IMR-90 (cell line): Measurements from ENCODE around the gene ENHO. TPM values are rescaled to one million over a fixed set of nuclear protein-coding genes. Genes with fewer than 3 reads are reported as not detected.

Experiments used
- ATAC-seq: fragments of 200-7000 bp; cut with Tn5 transposase; 2 replicates; pipeline ENCODE4 v1.9.1; 2020; ENCODE audit warnings: low read depth, mild to moderate bottlenecking, moderate library complexity
- BruUV-seq: library from RNA; stranded (reverse); fragments of 400-500 nt; replicated peaks from 2 replicates; lab custom pipeline; 2021; lab: Mats Ljungman, UMichigan
- CTCF ChIA-PET: fragments of 300-600 bp; formaldehyde crosslinking; extraction: SDS; loops from one replicate; lab custom pipeline; 2021; ENCODE audit warnings: antibody characterized with exemption; lab: Yijun Ruan, JAX
- POLR2A ChIA-PET: fragments of 300-600 bp; sonication (Branson Sonifier 250); formaldehyde crosslinking; loops from one replicate; lab custom pipeline; 2022; ENCODE audit warnings: antibody characterized with exemption; ENCODE audit not compliant: unreplicated experiment; lab: Charles Lee
- DNase-seq: peaks from one replicate; pipeline ENCODE4 v3.0.0; 2013
- H2AFZ ChIP-seq: replicated peaks from 2 replicates; pipeline ENCODE3; 2013; ENCODE audit warnings: low read length, mild to moderate bottlenecking; ENCODE audit not compliant: poor library complexity
- H2AK5ac ChIP-seq: 2 replicates; pipeline ENCODE4 v1.6.1; 2013; ENCODE audit warnings: low read depth, low read length, inconsistent platforms
- H2AK9ac ChIP-seq: replicated peaks from 2 replicates; pipeline ENCODE3; 2013; ENCODE audit warnings: mild to moderate bottlenecking, low read depth, low read length, moderate library complexity; ENCODE audit not compliant: poor library complexity
- H2BK120ac ChIP-seq: 2 replicates; pipeline ENCODE4 v1.6.1; 2013; ENCODE audit warnings: low read depth, low read length, inconsistent platforms
- H2BK15ac ChIP-seq: 3 replicates; pipeline ENCODE4 v1.6.1; 2013; ENCODE audit warnings: low read depth, low read length, inconsistent platforms
- H2BK20ac ChIP-seq: 2 replicates; pipeline ENCODE4 v1.6.1; 2013; ENCODE audit warnings: low read depth, mild to moderate bottlenecking, inconsistent platforms, low read length, moderate library complexity
- H2BK5ac ChIP-seq: 2 replicates; pipeline ENCODE4 v1.6.1; 2013; ENCODE audit warnings: mild to moderate bottlenecking, low read depth, low read length, inconsistent platforms; ENCODE audit not compliant: poor library complexity, severe bottlenecking
- H3K14ac ChIP-seq: replicated peaks from 2 replicates; pipeline ENCODE4 v1.6.1; 2013; ENCODE audit warnings: low read depth, low read length, inconsistent platforms
- H3K18ac ChIP-seq: 2 replicates; pipeline ENCODE4 v1.6.1; 2013; ENCODE audit warnings: low read depth, low read length, control low read depth
- H3K23ac ChIP-seq: 2 replicates; pipeline ENCODE4 v1.6.1; 2013; ENCODE audit warnings: low read depth, low read length, inconsistent platforms
- H3K27ac ChIP-seq: 2 replicates; pipeline ENCODE4 v1.5.1; 2013; ENCODE audit warnings: mild to moderate bottlenecking, control low read depth, low read length; ENCODE audit not compliant: insufficient read depth
- H3K27me3 ChIP-seq: 2 replicates; pipeline ENCODE4 v1.6.1; 2013; ENCODE audit warnings: low read length; ENCODE audit not compliant: control insufficient read depth, insufficient read depth
- H3K36me3 ChIP-seq: 2 replicates; pipeline ENCODE4 v1.6.1; 2013; ENCODE audit warnings: low read length, mixed read lengths; ENCODE audit not compliant: control insufficient read depth, insufficient read depth
- H3K4ac ChIP-seq: 2 replicates; pipeline ENCODE4 v1.6.1; 2013; ENCODE audit warnings: low read depth, low read length, inconsistent platforms
- H3K4me1 ChIP-seq: 2 replicates; pipeline ENCODE4 v1.6.1; 2013; ENCODE audit warnings: low read length, mixed read lengths; ENCODE audit not compliant: control insufficient read depth, insufficient read depth
- H3K4me2 ChIP-seq: 2 replicates; pipeline ENCODE4 v1.6.1; 2013; ENCODE audit warnings: low read depth, mild to moderate bottlenecking, control low read depth, low read length, moderate library complexity
- H3K4me3 ChIP-seq: 2 replicates; pipeline ENCODE4 v1.5.1; 2013; ENCODE audit warnings: low read depth, mild to moderate bottlenecking, control low read depth, low read length, moderate library complexity; ENCODE audit not compliant: insufficient read depth
- H3K56ac ChIP-seq: 2 replicates; pipeline ENCODE4 v1.6.1; 2013; ENCODE audit warnings: low read length, inconsistent platforms; ENCODE audit not compliant: insufficient read depth; ENCODE audit errors: extremely low read depth
- H3K79me1 ChIP-seq, 2 experiments: 2 replicates each; pipeline ENCODE4 v1.6.1; 2013; ENCODE audit warnings: low read length in 2 of 2, inconsistent platforms in 1 of 2, low read depth in 1 of 2
- H3K9ac ChIP-seq: 2 replicates; pipeline ENCODE4 v1.6.1; 2013; ENCODE audit warnings: low read depth, low read length, control low read depth
- H3K9me1 ChIP-seq: 2 replicates; pipeline ENCODE4 v1.6.1; 2013; ENCODE audit warnings: low read length, inconsistent platforms; ENCODE audit not compliant: insufficient read depth
- H3K9me3 ChIP-seq: 2 replicates; pipeline ENCODE4 v1.6.1; 2013; ENCODE audit warnings: low read length; ENCODE audit not compliant: control insufficient read depth, insufficient read depth
- H4K20me1 ChIP-seq: 2 replicates; pipeline ENCODE4 v1.6.1; 2013; ENCODE audit warnings: low read length, inconsistent platforms; ENCODE audit not compliant: insufficient read depth
- H4K5ac ChIP-seq: 2 replicates; pipeline ENCODE4 v1.6.1; 2013; ENCODE audit warnings: mild to moderate bottlenecking, low read depth, low read length, control low read depth
- H4K8ac ChIP-seq, 2 experiments: 2 replicates each; pipeline ENCODE4 v1.6.1; 2013; ENCODE audit warnings: low read depth in 2 of 2, low read length in 2 of 2, control low read depth in 1 of 2, inconsistent platforms in 1 of 2
- H4K91ac ChIP-seq: 2 replicates; pipeline ENCODE4 v1.6.1; 2013; ENCODE audit warnings: low read depth, low read length, inconsistent platforms; ENCODE audit not compliant: insufficient read depth
- BHLHE40 ChIP-seq: fragments of 150-350 bp; IDR thresholded peaks from 2 replicates; pipeline ENCODE4 v1.6.1; 2016; ENCODE audit warnings: mild to moderate bottlenecking, low read depth, low read length
- CEBPB ChIP-seq: IDR thresholded peaks from 2 replicates; pipeline ENCODE4 v1.6.1; 2012; ENCODE audit warnings: low read depth, low read length, improper control_type of control experiment
- MAFK ChIP-seq: IDR thresholded peaks from 2 replicates; pipeline ENCODE4 v1.6.1; 2012; ENCODE audit warnings: low read depth, low read length, improper control_type of control experiment
- MXI1 ChIP-seq: IDR thresholded peaks from 2 replicates; pipeline ENCODE4 v1.6.1; 2012; ENCODE audit warnings: low read depth, mild to moderate bottlenecking, low read length, moderate library complexity, borderline replicate concordance
- NFE2L2 ChIP-seq: fragments of 150-350 bp; IDR thresholded peaks from 2 replicates; pipeline ENCODE4 v1.6.1; 2016; ENCODE audit warnings: low read depth, mild to moderate bottlenecking, low read length
- RFX5 ChIP-seq: IDR thresholded peaks from 2 replicates; pipeline ENCODE4 v1.8.0; 2012; ENCODE audit warnings: low read depth, mild to moderate bottlenecking, low read length, moderate library complexity
- SMC3 ChIP-seq: fragments of 150-350 bp; IDR thresholded peaks from 2 replicates; pipeline ENCODE4 v1.6.1; 2016; ENCODE audit warnings: low read depth, mild to moderate bottlenecking, antibody characterized with exemption, low read length, moderate library complexity
- USF2 ChIP-seq: fragments of 150-350 bp; IDR thresholded peaks from 2 replicates; pipeline ENCODE4 v1.6.1; 2017; ENCODE audit warnings: mild to moderate bottlenecking, antibody characterized with exemption, low read length, low read depth
- WGBS, 2 experiments: methylation state at CpG; one replicate each; pipeline versions ENCODE4 v1.1.5 to v1.1.7; 2013; ENCODE audit warnings: missing lambda C conversion rate in 2 of 2; ENCODE audit not compliant: insufficient read length in 1 of 2; ENCODE audit errors: extremely low coverage in 2 of 2; 5-methylcytosine and 5-hydroxymethylcytosine counted together
- dilution Hi-C: fragments of 300-500 bp; cut with HindIII; formaldehyde crosslinking; loops from one replicate; pipeline ENCODE4 v1.14.3; 2018; ENCODE audit warnings: low sequenced_read_pairs; ENCODE audit not compliant: unreplicated experiment
- in situ Hi-C: fragments of 300-500 bp; cut with MboI; formaldehyde crosslinking; loops from 3 replicates; pipeline ENCODE4 v1.14.3; 2019; ENCODE audit warnings: low sequenced_read_pairs, inconsistent platforms, mixed read lengths
- intact Hi-C: fragments of 100-400 bp; cut with micrococcal nuclease; formaldehyde crosslinking; loops from 2 replicates; pipeline ENCODE4 v1.10.0; 2022
- polyA plus RNA-seq, 3 experiments: library from polyadenylated mRNA; depleted of rRNA; stranded (reverse); fragments of >200 nt; gene quantifications; 2 replicates each; pipeline ENCODE4 v1.2.3, GENCODE V29; 2012; ENCODE audit warnings: low replicate concordance in 1 of 3
- total RNA-seq: library from RNA; depleted of rRNA; stranded (reverse); fragments of >200 nt; gene quantifications from 2 replicates; pipeline ENCODE4 v1.2.3, GENCODE V29; 2012
- TF ChIP-seq, protein P1 (sequence below): conservative IDR thresholded peaks from 2 replicates; pipeline ENCODE4 v1.5.1; 2012; ENCODE audit warnings: mild to moderate bottlenecking, low read depth, low read length, improper control_type of control experiment

Gene ENHO
- total and polyA plus RNA-seq, 2 of the 4 experiments (the other 2 are of a cell fraction): not detected

DNA sequence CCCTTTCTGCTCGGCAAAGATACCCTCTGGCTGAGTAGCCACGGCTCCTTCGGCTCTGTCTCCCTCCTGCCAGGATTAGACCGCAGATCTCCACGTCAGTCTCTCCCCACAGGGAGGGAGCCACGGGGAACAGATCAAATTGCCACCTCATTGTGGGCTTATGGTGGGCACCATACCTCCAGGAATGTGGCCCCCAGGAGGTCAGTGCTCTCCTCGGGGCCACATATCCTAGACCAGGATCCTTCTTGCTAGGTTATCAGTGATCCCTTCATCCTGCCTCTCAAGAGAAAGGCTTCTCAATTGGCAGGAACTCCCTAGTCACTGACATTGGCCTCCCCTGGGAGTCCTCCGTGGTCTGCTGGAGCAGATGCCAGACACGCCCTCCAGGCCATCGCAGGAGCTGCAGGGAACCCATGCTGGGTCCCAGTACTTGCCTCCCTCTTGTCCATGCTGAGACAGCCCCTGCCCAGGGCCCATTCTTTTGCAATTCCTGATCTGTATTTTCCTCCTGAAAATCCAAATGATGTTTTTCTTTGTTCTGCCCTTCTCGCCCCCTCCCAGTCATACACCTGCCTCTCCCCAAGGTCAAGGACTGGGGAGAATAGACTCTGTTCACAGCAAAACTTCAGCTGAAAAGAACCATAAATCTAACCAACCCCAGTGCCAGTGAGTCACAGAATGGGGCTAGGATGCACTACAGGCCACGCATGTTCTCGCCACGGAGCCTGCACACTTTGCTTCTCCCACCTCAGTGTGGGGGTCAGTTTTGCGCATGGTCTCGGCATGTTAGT lies 31.6 kb upstream of the ENHO start:
- H3K14ac ChIP-seq: no peak overlapping the region
- dilution Hi-C loops: no loop called here

More for the DNA sequence above, 31.6 kb upstream of the ENHO start:
- Histone ChIP-seq H3K4me2 (no peak overlapping the region), H2AK5ac (no peak overlapping the region), H3K27ac (no peak overlapping the region), H4K91ac (no peak overlapping the region), H3K4ac (no peak overlapping the region), H3K23ac (no peak overlapping the region), H3K36me3 (no peaks in the 10 kb centered on the region), H3K9ac (no peak overlapping the region), H4K8ac (no peak overlapping the region), H3K9me3 (no peaks in the 10 kb centered on the region), H2AK9ac (no peak overlapping the region), H3K9me1 (no peaks in the 10 kb centered on the region), H3K79me1 (no peaks in the 10 kb centered on the region), H3K18ac (no peak overlapping the region), H3K4me3 (no peak overlapping the region), H2BK5ac (no peak overlapping the region), H3K27me3 (peaks cover 63% of the 10 kb centered on the region), H2BK120ac (no peak overlapping the region), H4K20me1 (no peaks in the 10 kb centered on the region), H2BK20ac (no peak overlapping the region), H2BK15ac (no peak overlapping the region), H2AFZ (no peak overlapping the region), H4K5ac (no peak overlapping the region), H3K4me1 (peaks cover under 1% of the 10 kb centered on the region; the same call in 1 of the 2 replicates), H3K56ac (no peak overlapping the region)
- no TSS peak for BruUV-seq
- DNase-seq: no peak
- ChIA-PET CTCF (interaction anchor here (1.3 kb wide), 1 partner anchor 37 kb away, joined by 4 read pairs; no protein-coding TSS in a partner anchor), POLR2A (no interaction called here)
- 54% methylated on average over 4 of the region's 16 CpGs; no CpG with 5 or more reads in 1 of the 2 experiments for WGBS, 2 experiments
- in situ Hi-C loops (loop anchor here (5.0 kb wide), 1 partner anchor 43 kb away; no protein-coding TSS in a partner anchor), intact Hi-C loops (no loop called here)
- ATAC-seq: no peak
- no peak for TF ChIP-seq USF2
- no peak for TF ChIP-seq BHLHE40
- no peak for TF ChIP-seq NFE2L2
- TF ChIP-seq MXI1: no peak
- no peak for TF ChIP-seq SMC3
- no peak for TF ChIP-seq MAFK
- TF ChIP-seq CEBPB: no peak
- TF ChIP-seq, protein P1, sequence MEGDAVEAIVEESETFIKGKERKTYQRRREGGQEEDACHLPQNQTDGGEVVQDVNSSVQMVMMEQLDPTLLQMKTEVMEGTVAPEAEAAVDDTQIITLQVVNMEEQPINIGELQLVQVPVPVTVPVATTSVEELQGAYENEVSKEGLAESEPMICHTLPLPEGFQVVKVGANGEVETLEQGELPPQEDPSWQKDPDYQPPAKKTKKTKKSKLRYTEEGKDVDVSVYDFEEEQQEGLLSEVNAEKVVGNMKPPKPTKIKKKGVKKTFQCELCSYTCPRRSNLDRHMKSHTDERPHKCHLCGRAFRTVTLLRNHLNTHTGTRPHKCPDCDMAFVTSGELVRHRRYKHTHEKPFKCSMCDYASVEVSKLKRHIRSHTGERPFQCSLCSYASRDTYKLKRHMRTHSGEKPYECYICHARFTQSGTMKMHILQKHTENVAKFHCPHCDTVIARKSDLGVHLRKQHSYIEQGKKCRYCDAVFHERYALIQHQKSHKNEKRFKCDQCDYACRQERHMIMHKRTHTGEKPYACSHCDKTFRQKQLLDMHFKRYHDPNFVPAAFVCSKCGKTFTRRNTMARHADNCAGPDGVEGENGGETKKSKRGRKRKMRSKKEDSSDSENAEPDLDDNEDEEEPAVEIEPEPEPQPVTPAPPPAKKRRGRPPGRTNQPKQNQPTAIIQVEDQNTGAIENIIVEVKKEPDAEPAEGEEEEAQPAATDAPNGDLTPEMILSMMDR: no peak
- TF ChIP-seq RFX5: no peak
